GM18861 (cell line): ENCODE results near the gene MGAT5.
"Not testable (repeated sequence)": the region's sequence is repeated elsewhere in the genome, so short reads cannot be mapped to it uniquely, and the experiment has no call there.

Source experiments
- ATAC-seq: cut with Tn5 transposase; IDR thresholded peaks from one replicate; pipeline ENCODE4 v1.9.1; 2021; ENCODE audit not compliant: unreplicated experiment

The MGAT5 gene

DNA sequence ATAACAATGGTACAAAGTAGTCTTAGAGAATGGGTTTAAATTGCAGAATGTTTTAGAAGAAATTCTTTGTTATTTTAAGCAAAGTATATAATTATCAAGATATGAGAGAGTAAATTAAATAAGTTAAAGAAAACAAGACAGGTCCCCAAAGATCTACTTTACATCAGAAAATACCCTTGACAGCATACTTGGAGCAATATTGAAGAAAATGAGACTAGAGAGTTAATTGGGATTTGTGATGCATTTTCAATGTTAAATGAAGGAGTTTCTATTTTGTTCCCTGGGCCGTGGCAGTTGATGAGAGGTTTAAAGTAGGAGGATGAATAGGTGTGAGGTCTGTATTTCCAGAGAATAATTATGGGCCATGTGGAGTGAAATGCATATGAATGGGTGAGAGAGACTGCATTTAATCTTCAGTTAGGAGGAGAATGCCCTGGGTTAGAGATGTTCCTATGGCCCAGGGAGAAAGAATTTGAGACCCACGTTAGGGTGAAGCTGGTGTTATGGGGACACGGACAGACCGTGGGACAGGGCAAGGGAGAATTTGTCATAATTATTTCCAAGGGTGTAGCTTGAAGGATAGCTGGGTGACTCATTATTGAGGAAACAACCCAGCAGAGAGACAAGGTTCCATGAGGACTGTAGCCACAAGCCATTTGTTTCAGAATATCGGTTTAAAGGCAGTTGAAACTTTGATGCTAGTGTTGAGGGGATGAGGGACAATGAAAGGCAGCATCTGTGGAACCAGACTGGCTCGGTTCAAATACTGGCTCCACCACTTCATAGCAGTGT, 22.7 kb downstream of the MGAT5 start:
- ATAC-seq: no peak

DNA sequence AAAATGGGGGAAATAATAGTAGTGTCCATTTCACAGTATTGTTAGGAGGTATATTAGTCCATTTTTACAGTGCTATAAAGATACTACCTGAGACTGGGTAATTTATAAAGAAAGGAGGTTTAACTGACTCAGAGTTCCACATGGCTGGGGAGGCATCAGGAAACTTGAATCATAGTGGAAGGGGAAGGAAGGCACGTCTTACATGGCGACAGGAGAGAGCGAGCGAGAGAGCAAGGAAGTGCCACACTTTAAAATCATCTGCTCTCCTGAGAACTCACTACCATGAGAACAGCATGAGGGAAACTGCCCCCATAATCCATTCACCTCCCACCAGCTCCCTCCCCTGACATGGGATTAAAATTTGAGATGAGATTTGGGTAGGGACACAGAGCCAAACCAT, 23.4 kb downstream of the MGAT5 start:
- no peak for ATAC-seq

DNA sequence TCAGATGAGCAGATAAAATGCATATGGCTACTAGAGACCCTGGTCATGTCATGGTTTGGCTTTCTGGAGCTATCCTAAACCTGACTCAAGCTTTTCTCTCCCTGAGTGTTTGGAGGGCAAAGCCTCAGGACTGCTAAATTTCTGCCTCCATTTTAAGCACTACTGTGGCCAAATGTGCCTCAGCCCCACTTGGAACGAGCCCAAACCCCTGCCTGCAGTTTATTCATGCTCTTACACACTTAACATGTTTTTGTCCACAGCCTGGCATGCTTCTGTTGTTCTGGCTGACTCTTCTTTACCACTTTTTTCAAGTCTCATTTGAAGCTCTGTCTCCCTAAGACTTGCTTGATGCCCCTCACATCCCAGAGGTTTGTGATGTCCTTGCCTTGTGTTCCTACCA, 24.7 kb downstream of the MGAT5 start:
- ATAC-seq: no peak

DNA sequence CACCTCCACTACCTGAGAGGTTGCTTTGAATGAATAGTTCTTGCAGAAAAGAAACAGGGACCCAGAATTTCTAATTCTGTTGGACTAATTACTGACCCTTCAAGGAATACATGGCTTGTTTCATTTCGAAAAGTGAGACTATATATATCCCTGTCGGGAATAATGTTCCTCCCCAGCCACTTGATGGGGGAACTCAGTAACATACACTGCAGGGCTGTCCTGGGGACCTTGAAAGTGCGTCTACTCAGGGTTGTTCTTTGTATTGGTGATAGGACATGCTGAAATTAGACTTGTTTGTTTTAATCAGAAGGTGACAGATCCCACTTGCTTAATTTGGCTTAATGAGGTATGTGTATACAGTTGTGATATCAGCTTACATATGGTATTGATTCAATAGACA, 25.5 kb downstream of the MGAT5 start:
- no peak for ATAC-seq

DNA sequence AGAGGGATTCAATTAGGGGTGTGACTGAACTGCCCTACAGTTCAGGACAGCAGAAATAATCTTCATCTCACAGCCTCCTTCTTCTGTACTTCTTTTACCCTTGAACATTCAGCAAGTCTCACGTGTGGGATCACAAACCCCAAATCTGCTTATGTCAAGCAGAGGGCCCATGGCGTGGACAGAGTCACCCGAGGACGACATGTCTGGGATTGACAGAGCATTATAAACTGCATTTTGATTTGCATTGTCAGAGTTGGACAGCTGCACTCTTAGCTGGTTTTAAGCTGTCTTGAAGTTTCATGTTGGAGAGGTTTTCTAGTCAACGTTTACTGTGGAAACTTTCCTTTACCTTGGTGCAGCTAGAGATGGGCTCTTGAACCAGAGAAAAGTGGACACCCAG, 26.4 kb downstream of the MGAT5 start:
- ATAC-seq: no peak

DNA sequence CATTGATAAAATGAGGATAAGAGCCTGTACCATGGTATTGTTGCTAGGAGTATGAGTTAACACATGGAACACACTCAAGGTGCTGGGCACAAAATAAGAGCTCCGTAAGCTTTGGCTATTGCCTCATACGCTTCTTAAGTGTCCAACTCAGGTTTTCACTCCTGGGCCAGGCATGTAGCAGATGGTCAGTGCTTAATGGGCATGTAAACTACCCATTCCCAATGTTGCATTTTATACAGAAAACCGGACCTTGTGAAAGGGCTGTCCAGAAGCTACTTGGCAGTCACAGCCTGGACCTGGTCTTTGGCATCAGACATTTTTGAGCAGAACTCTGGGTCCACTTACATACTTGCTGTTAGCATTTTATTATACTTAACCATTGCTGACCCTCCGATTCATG, 26.9 kb downstream of the MGAT5 start:
- no peak for ATAC-seq

DNA sequence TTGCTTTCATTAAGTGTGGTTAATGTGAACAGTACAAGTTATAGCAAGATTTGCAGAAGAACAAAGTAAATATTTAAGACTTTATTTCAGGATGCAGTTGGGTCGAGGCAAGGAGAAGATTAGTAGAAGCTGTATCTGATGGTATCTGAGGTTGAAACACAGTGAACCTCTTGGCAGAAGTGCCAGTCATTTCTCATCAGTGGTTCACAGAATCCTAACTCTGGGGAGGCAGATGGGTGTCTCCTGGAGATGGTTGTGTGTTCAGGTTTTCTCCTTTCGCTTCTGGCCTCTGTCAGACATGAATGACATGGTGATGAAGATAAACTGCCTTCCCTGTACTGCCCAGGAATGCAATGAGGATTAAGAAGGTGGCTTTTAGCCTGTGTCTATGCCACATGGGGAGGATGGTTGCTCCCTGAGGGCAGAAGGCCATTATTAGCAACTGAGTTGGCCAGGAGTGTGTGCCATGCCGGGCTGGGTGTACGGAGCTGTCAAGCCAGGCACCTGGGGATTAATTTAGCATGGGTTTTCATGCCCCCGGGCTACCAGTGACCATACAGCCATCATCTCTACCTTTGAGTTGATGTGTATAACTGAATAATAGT, 28.0 kb downstream of the MGAT5 start:
- no peak for ATAC-seq

DNA sequence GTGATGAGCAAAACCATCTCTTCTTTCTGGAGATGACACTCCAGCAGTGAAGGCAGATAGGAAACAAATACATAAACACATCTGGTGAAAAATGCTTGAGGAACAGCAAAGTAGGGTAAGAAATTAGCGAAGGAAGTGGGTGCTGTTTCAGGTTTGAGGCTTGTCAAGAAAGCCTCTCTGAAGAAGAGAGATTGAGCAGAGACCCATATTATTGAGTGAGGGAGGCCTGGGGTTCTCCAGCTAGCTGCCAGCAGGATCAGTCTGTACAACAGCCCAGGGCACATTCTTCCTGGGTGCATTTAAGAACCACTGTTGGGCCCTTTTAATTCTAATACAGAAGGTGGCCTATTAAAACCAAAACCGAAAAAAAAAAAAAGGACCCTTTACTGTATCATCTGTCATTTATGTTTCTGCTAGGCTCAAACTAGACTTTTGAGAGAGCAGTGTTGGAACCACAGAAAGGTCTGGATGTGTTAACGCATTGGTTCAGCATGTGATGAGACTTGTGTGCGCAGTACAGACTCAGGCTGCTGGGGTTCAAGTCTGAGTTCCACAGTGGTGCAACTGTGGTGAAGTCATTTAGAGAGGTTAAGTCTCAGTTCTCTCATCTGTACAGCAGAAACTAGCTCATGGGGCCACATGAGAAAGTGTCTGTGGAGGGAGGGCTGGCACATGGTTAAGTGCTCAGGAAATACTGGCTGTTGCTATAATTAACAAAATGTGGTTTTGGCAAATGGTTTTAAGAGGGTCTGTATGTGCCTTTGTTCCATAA, 28.9 kb downstream of the MGAT5 start:
- ATAC-seq: peak; percentile 81

DNA sequence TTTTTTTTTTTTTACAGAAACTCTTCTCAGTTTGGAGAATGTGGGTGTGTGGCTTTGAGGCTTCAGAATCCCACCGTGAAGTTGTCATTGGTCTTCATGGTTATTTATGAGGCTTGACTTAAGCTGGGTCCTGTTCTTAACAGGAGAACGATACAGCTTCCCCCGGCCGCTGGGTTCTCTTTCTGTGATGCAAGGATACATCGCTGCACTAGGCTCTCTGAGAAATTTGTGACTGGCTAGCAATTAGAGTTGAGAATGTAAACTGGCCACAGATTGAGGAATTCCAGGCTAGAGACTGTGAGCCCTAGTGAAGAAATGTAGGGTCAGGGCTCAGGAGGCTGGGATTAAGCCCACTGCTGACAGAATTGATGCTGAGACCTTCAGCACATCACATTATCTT, 29.8 kb downstream of the MGAT5 start:
- no peak for ATAC-seq

DNA sequence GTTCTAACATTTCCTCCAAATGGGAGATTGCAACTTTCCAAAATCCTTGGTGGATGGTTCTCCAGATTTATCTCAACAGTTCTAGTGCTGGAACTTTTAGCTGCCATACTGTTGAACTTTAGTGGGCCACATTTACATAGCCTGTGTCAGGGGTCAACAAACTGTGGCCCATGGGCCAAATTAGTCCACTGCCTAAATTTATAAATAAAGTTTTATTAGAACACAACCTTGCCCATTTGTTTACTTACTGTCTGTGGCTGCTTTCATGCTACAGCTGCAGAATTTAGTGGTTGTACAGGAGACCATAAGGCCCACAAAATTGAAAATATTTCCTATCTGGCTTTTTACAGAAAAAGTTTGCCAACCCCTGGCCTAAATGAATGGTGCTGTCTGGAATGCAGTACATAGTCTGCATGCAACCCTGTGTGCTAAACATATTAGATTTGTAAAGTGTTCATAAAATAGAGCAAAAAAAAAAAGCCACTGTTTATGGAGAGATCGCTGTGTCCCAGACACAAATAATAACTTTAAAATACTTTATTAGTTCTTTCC, 30.3 kb downstream of the MGAT5 start:
- no peak for ATAC-seq

DNA sequence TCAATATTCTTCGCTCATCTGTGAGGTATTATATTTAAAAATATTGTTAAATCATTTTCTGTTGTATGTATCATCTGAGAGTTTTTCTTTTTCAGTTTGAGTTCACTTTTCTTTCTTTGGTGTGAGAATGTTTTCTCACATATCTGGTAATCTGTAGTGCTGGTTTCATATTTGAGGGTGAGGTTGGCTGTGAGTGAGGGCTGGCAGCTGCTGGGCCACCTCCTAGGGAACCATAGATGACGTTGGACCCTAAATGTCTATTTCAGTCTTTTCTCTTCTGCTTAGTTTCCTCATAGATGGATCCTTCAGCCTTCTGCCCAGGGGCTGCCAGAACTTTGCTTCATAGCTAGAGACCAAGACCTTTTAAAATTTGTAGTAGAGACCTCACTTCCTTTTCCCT, 33.5 kb downstream of the MGAT5 start:
- peak; percentile 33 for ATAC-seq

DNA sequence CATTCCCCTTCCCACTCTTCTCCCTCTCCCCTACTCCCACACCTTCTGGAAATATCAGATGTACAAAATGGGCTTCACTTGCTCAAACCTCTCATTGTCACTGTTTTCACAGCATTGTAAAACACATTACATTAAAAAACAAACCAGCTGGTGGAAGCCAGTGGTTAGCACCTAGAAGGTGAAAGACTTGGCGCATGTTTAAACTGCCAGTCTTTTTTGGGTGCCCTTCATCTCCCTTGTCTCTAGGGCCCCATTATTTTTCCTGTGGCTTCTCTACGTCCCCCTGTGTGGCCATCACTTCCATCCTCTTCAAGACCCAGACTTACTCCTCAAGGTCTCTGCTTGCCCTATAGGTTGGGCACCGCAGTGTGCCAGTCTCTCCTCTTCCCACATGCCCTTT, 34.9 kb downstream of the MGAT5 start:
- ATAC-seq: no peak

DNA sequence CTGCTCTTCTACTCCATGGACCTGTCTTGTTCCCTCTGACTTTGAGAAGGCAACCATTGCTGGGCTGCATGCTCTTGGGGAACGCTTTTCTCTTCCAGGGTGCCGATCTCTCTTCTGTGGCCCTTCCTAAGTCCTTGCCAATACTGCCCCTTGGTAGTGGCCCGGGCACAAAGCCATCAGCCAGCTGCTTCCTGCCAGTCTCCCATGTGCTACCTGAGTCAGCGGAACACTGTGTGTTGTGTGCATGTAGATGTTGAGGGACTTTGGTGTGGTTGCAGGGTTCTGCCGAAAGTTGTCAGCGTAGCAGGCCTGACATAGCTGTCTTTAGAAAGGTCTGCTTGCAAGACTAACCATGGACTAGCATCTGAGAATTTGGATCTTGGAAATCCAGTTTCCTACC, 35.4 kb downstream of the MGAT5 start:
- ATAC-seq: no peak

DNA sequence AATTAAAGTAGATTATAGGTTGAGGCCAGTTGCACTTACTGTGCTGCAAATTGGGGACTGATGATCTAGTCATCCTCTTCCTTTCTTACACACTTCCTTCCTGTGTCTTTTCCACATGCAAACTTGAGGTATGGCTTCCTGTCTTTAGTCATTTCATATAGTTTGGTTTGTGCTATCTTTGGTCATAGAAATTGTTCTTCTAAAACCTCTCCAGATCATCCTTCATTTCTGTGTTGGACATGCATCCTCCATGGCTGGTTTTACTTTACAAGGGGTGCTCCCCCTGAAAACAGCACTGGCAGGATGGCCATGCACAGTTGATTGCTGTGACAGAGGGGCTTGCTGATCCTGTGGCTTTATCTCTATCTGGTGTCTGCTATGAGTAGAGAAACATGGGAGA, 36.5 kb downstream of the MGAT5 start:
- ATAC-seq: peak; percentile 48

DNA sequence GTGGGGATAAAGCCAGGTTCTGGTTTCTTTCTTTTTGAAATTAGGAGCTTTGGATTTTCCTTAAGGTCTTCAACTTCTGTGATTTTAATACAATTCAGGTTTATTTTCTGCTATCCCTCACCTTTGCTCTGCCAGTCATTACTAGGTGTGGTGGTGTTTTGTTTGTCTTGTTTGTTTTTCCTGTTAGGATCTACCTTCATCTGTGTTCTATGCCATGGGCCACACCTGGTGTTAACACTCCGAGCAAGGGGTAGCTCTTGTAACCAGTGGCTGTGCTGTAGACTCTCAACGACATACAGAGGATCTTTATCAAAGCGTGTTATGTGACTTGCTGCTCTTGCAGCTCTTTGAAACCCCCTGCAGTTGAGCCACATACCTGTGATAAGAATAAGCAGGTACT, 38.6 kb downstream of the MGAT5 start:
- ATAC-seq: no peak

DNA sequence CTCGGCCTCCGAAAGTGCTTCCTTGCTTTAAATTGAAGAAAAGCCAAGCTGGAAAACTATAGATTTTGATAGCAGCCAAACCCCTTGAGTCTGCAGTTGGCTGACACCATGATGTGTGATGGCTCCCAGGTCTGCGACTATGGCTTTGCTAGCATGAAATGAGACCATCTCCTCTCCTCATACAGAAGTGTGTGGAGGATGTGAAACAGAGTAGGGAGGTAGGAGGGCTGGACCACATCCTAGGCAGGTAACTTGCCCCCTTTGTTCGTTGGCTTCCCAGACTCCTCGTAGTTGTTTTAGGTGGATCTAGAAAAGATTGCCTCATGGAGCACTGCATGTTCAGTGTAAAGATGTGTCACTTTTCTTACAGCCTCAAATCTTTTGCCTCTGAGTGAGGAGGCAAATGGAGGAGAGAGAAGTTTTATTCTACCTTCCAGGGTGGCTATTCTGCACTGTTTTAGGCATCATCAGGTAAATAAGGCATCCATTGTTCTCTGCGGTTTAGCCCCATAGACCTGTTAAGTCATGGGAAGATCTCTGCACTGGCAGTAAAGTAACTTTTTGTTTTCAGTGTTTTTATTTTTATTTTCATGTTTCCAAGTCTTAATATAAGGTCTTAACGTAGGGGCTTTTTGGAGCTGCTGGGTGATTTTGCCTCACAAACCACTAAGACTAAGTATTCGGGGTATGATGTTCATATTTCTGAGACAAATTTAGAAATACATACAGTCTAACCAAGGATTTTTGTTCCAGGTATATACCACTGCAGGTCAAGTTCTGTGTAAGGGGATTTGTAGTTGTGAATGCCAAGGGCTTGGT, 40.1 kb downstream of the MGAT5 start:
- ATAC-seq: no peak

DNA sequence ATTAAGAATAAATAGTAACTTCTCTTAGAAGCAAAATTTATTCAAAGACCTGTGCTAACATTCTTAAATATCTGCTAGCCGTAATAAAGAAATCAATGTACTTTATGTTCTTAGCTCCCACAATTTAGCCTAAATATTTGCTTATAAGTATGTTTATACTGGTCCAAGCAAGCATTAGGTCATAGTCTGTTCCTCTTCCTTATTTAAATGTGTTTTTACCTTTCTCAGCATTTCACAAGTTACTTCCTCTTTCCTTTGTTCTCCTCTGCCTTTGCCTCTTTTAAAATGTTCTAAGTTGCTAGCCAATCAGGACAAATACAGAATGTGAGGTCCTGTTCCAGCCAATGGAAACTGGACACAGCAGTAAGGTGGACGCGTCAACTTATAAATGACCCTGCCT, 40.7 kb downstream of the MGAT5 start:
- not testable (repeated sequence) for ATAC-seq

DNA sequence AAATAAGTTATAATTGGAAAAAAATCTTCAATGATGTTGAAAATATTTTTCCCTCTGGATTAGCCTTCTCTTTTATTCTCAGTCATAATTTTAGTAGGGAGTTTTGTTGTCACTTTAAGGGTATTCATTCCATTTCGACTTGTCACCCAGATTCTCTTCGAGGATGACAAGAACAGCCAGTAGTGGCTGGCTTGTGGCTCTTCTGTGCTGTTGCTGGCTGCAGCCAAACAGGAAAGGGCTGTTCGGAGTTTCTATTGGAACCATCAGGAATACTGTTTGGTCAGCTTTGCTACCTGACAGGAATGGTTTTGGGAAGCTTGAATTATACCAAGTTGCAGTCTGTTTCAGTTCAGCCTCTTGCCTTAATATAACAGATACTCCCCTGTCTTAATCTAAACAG, 41.6 kb downstream of the MGAT5 start:
- no peak for ATAC-seq

DNA sequence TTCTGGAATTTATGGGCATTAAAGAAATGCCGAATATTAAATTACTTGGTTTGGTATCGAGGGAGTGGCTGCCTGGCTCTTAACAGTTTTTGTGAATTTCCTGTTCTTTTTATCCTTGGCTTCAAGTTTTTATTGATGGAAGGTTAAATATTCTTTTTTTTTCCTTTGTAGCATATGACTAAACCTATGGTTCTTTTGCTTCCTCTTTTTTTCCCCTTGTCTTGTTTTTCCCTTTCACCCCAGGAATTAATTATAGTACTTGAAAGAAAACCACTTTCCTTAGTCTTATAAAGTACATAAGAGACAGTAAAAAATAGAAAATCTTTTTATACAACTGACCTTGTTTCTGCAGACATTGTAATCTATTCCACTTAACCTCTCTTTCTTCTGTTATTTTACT, 42.4 kb downstream of the MGAT5 start:
- ATAC-seq: no peak

DNA sequence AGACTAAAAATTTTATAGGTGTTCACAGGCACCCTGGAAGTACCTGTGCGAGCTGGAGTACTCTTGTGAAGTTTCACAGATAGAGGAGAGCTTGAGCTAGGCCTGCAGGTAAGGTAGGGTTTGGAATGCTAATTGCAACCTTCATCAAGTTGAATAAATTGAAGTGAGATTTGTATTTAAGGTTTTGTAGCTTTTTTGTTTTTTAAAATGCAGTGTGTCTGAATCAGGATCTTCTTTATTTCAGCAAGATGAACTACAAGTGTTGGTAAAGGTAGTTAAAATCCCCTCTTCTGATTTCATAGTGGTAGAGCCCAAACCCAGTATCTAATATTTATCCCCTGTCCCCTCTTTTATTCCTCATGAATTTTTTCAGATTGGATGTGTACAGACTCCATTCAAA, 45.5 kb downstream of the MGAT5 start:
- ATAC-seq: no peak

DNA sequence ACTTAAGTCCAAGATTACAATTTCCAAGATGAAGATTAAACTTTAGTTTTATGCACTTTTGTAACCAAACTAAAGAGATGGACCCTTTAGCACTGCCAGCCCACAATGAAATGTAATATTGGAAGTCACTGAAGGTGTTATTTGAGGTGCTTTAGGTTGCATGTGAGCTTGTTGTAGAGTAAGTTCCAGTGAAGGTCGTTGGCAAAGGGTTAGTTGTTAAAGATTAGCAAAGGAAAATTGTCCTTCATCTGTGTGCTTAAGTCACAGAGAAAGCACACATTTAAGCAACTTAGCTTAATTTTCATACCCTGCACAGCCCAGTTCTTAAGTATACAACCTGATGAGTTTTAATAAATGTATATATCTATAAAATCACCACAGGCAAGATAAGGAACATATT, 46.7 kb downstream of the MGAT5 start:
- no peak for ATAC-seq
